ENCODE results near the gene CPA5. TPM values are rescaled to one million over a fixed set of nuclear protein-coding genes. Genes with fewer than 3 reads are reported as not detected.
A peak's percentile ranks its signal among the peaks of the same experiment; 100 is the strongest.
"Not testable (repeated sequence)": the region's sequence is repeated elsewhere in the genome, so short reads cannot be mapped to it uniquely, and the experiment has no call there.

The CPA5 gene
- total and polyA plus RNA-seq, 9 donors: 0.55 to 6.3 (median 1.9) TPM

DNA sequence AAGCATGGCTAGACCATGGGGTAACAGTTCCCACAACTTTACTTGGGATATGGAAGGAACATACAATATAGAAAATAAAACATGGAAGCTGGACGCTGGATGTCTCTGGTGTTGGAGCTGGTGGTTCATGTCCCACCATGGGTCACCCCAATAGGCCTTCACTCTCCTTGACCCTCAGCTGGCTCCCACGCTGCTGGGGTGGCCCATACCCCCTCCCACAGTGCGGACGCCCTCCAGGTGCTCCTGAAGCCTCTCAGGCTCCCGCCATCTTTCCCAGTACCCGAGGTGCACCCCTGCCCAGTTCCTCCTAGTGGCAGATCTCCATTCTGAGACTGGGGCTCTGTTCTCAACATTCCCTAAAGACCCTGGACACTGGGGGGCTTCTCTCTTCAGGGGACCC is 29.9 kb downstream of the CPA5 start:
- Histone ChIP-seq H3K4me3 (ENCODE audit: low read length) (no peak overlapping the region), H3K36me3 (ENCODE audit: control insufficient read depth, insufficient read depth, low read length) (no peaks in the 10 kb centered on the region), H3K27me3 (ENCODE audit: control insufficient read depth, insufficient read depth, low read length) (no peaks in the 10 kb centered on the region), H3K9me3 (replicated peaks; ENCODE audit: control insufficient read depth, low read depth, low read length) (peaks cover 10% of the 10 kb centered on the region), H3K4me1 (ENCODE audit: control insufficient read depth, insufficient read depth, low read length) (peaks cover 57% of the 10 kb centered on the region), H3K27ac (ENCODE audit: low read length) (peak overlapping the region; percentile 98)
- no peak for DNase-seq
- 98% methylated on average over 5 of the region's 6 CpGs for WGBS (ENCODE audit: insufficient coverage)

- H3K4me1 ChIP-seq (ENCODE audit: control insufficient read depth, insufficient read depth, low read length): peaks cover 60% of the 10 kb centered on the region
- H3K36me3 ChIP-seq (ENCODE audit: control insufficient read depth, insufficient read depth, low read length); H3K27me3 ChIP-seq (ENCODE audit: control insufficient read depth, insufficient read depth, low read length); H3K9me3 ChIP-seq (replicated peaks; ENCODE audit: control insufficient read depth, low read depth, low read length); H3K27ac ChIP-seq (ENCODE audit: low read length); H3K4me3 ChIP-seq (ENCODE audit: low read length); DNase-seq: not testable (repeated sequence)
- WGBS (ENCODE audit: insufficient coverage): no CpG with 5 or more reads among the region's 1 CpG
Observed at GRCh38 chr7:130376461-130376860, 31.8 kb downstream of the CPA5 start.

DNA sequence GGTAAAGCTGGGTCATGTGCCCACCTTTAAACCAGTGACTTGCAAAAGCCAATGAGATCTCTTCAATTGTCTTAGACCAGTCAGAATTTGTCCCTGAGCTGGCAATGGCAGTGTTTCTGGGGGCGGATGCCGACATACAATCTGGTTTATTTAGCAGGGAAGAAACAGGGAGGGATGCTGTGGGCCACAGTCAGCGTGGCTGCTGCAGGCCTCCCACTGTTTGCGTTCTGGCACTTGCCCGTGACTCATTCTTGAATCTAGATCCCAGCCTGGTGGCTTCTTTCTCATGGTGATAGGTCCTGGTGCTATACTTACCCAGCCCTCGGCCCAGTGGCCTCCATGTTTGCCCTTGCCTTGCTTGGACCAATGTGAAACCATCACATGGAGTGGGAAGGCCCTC is 32.6 kb downstream of the CPA5 start:
- no peak overlapping the region for H3K27ac ChIP-seq (ENCODE audit: low read length)
- H3K27me3 ChIP-seq (ENCODE audit: control insufficient read depth, insufficient read depth, low read length): no peaks in the 10 kb centered on the region
- 74% methylated on average over 6 of the region's 6 CpGs for WGBS (ENCODE audit: insufficient coverage)
- H3K4me1 ChIP-seq (ENCODE audit: control insufficient read depth, insufficient read depth, low read length): peaks cover 59% of the 10 kb centered on the region
- peaks cover 10% of the 10 kb centered on the region for H3K9me3 ChIP-seq (replicated peaks; ENCODE audit: control insufficient read depth, low read depth, low read length)
- no peaks in the 10 kb centered on the region for H3K36me3 ChIP-seq (ENCODE audit: control insufficient read depth, insufficient read depth, low read length)
- H3K4me3 ChIP-seq (ENCODE audit: low read length): no peak overlapping the region
- no peak for DNase-seq

DNA sequence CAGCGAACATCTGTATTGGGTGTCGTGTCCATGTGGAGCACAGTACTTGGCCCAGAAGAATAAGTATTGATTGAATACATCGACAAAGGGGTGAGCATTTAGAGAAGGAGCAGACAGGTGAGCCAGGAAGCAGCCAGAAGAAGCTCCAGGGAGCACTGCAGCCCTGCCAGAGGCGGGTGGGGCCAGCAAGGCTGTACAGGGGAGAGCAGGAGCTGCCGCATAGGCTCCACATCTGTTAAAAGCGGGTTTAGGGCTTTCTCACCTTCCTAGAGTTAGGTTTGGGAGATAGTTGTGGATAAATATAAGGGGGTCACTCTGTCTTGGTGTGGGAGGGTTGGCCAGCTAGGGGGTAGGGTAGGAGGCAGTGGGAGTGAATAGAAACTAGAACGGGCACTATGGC is 34.4 kb downstream of the CPA5 start:
- 63% methylated on average over 6 of the region's 7 CpGs for WGBS (ENCODE audit: insufficient coverage)
- no peak for DNase-seq

DNA sequence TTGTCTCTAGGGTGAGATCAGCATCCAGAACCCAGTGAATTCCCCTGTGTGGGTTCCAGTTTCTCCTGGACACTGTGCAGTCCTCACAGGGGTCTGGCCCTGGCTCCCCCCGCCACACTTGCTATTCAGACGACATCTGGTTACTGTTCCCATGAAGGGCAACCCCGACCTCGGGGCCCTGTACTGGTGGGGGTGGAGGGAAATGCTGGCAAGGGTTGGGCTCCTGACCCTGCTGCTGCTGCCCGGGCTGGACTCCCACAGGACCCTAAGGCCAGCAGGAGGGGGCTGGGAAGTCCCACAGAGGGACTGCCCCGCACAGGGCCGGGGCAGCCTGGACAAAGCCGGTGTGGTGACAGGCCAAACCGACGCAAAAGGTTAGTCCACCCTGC is 34.9 kb downstream of the CPA5 start:
- Histone ChIP-seq H3K4me1 (ENCODE audit: control insufficient read depth, insufficient read depth, low read length) (peaks cover 41% of the 10 kb centered on the region), H3K27ac (ENCODE audit: low read length) (peak overlapping the region; percentile 88), H3K9me3 (replicated peaks; ENCODE audit: control insufficient read depth, low read depth, low read length) (peaks cover 10% of the 10 kb centered on the region), H3K4me3 (ENCODE audit: low read length) (no peak overlapping the region), H3K27me3 (ENCODE audit: control insufficient read depth, insufficient read depth, low read length) (no peaks in the 10 kb centered on the region), H3K36me3 (ENCODE audit: control insufficient read depth, insufficient read depth, low read length) (no peaks in the 10 kb centered on the region)
- no peak for DNase-seq
- WGBS (ENCODE audit: insufficient coverage): 50% methylated on average over 10 of the region's 10 CpGs

More for the DNA sequence above, 34.4 kb downstream of the CPA5 start:
- H3K27ac ChIP-seq (ENCODE audit: low read length): peak overlapping the region; percentile 88
- no peaks in the 10 kb centered on the region for H3K36me3 ChIP-seq (ENCODE audit: control insufficient read depth, insufficient read depth, low read length)
- H3K4me1 ChIP-seq (ENCODE audit: control insufficient read depth, insufficient read depth, low read length): peaks cover 42% of the 10 kb centered on the region
- H3K27me3 ChIP-seq (ENCODE audit: control insufficient read depth, insufficient read depth, low read length): no peaks in the 10 kb centered on the region
- peaks cover 10% of the 10 kb centered on the region for H3K9me3 ChIP-seq (replicated peaks; ENCODE audit: control insufficient read depth, low read depth, low read length)
- no peak overlapping the region for H3K4me3 ChIP-seq (ENCODE audit: low read length)

DNA sequence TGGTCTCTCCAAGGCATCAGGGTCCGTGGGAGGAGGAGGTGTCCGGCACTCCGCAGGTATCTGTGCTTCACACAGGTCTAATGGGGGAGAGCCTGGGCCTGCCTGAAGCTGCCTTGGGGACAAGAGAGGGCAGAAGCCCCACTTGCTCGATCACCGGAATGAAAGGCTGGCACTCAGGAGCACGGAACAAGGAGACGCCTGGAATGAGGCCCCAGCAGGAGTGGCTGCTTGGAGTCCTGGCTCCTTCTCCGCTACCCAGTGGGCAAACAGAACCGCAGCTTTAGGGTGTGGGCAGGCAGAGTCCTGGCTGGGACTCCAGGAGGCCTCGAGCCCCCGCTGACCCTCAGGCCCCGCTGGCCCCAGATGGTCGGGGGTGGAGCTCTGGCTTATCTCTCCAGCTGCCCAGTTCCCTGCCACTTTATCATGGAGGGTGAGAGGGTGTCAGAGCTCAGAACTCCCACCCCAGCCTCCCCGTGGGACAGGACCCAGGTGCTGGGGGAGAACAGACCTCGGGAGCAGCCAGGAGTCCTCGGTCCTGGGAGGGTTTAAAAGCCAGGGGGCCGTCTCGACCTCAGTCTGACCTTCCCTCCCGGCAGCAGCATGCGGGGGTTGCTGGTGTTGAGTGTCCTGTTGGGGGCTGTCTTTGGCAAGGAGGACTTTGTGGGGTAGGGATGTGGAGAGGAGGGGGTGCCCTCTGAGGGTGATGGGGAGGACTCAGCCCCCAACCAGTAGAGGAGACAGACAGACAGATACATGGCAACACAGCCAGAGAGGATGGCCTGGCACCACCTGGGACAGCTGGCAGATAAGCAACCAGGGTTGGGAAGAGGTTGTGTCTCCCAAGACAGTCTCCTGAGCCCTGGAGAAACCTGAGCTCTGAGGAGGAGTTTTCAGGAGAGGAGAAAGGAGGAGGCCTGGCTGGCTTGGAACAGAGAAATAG is 35.6 kb downstream of the CPA5 start, which contains the start of gene CPA1:
Gene CPA1 (plus strand): TSS at position 574 of the 940 bp plus-strand sequence. CDS start 27 bp downstream, at position 601.
- Histone ChIP-seq H3K9me3 (replicated peaks; ENCODE audit: control insufficient read depth, low read depth, low read length) (peaks cover 10% of the 10 kb centered on the region), H3K4me1 (ENCODE audit: control insufficient read depth, insufficient read depth, low read length) (peaks cover 42% of the 10 kb centered on the region), H3K27me3 (ENCODE audit: control insufficient read depth, insufficient read depth, low read length) (no peaks in the 10 kb centered on the region), H3K27ac (ENCODE audit: low read length) (peak within 1 kb of the TSS; percentile 88), H3K36me3 (ENCODE audit: control insufficient read depth, insufficient read depth, low read length) (no peaks in the 10 kb centered on the region), H3K4me3 (ENCODE audit: low read length) (no peak within 1 kb of the TSS)
- WGBS (ENCODE audit: insufficient coverage): 32% methylated on average over 15 of the region's 20 CpGs
- peak; percentile 81 for DNase-seq

- Histone ChIP-seq H3K9me3 (replicated peaks; ENCODE audit: control insufficient read depth, low read depth, low read length) (peaks cover 9% of the 10 kb centered on the region), H3K27ac (ENCODE audit: low read length) (peak overlapping the region; percentile 88), H3K36me3 (ENCODE audit: control insufficient read depth, insufficient read depth, low read length) (no peaks in the 10 kb centered on the region), H3K4me1 (ENCODE audit: control insufficient read depth, insufficient read depth, low read length) (peaks cover 50% of the 10 kb centered on the region), H3K4me3 (ENCODE audit: low read length) (no peak overlapping the region), H3K27me3 (ENCODE audit: control insufficient read depth, insufficient read depth, low read length) (no peaks in the 10 kb centered on the region)
- DNase-seq: no peak
- WGBS (ENCODE audit: insufficient coverage): 74% methylated on average over 4 of the region's 7 CpGs
Observed at GRCh38 chr7:130380861-130381455, 36.3 kb downstream of the CPA5 start.

GRCh38 chr7:130381468-130382312 is 37.1 kb downstream of the CPA5 start:
- peak overlapping the region; percentile 88 for H3K27ac ChIP-seq (ENCODE audit: low read length)
- no peaks in the 10 kb centered on the region for H3K36me3 ChIP-seq (ENCODE audit: control insufficient read depth, insufficient read depth, low read length)
- H3K27me3 ChIP-seq (ENCODE audit: control insufficient read depth, insufficient read depth, low read length): no peaks in the 10 kb centered on the region
- WGBS (ENCODE audit: insufficient coverage): 89% methylated on average over 40 of the region's 41 CpGs
- H3K4me1 ChIP-seq (ENCODE audit: control insufficient read depth, insufficient read depth, low read length): peaks cover 51% of the 10 kb centered on the region
- H3K4me3 ChIP-seq (ENCODE audit: low read length): no peak overlapping the region
- DNase-seq: no peak
- peaks cover 5% of the 10 kb centered on the region for H3K9me3 ChIP-seq (replicated peaks; ENCODE audit: control insufficient read depth, low read depth, low read length)

- DNase-seq: no peak
- H3K9me3 ChIP-seq (replicated peaks; ENCODE audit: control insufficient read depth, low read depth, low read length): no peaks in the 10 kb centered on the region
- no peaks in the 10 kb centered on the region for H3K36me3 ChIP-seq (ENCODE audit: control insufficient read depth, insufficient read depth, low read length)
- H3K4me3 ChIP-seq (ENCODE audit: low read length): no peak overlapping the region
- peaks cover 62% of the 10 kb centered on the region for H3K4me1 ChIP-seq (ENCODE audit: control insufficient read depth, insufficient read depth, low read length)
- WGBS (ENCODE audit: insufficient coverage): 93% methylated on average over 10 of the region's 18 CpGs
- H3K27me3 ChIP-seq (ENCODE audit: control insufficient read depth, insufficient read depth, low read length): no peaks in the 10 kb centered on the region
- no peak overlapping the region for H3K27ac ChIP-seq (ENCODE audit: low read length)
Observed at GRCh38 chr7:130383187-130383980, 38.8 kb downstream of the CPA5 start.
